OCI-LY3 (cell line): ENCODE measurements around the gene NTN3.

Experiments
- H2AFZ ChIP-seq: fragments of 200-600, 300-600 bp; shearing (Covaris generic); 2 replicates; pipeline ENCODE4 v1.6.0; 2014; ENCODE audit warnings: antibody characterized with exemption, low read depth, low read length
- H3K27ac ChIP-seq: fragments of 200-600, 300-600 bp; sonication (generic); 2 replicates; pipeline ENCODE4 v1.5.1; 2014; ENCODE audit warnings: mild to moderate bottlenecking, low read length, moderate library complexity, mixed read lengths
- H3K27me3 ChIP-seq: fragments of 200-600, 300-600 bp; sonication (generic); 2 replicates; pipeline ENCODE4 v1.6.1; 2014; ENCODE audit warnings: low read depth, low read length, mixed read lengths
- H3K36me3 ChIP-seq: fragments of 200-600, 300-600 bp; sonication (generic); replicated peaks from 2 replicates; pipeline ENCODE3; 2014; ENCODE audit warnings: low read depth, low read length, mixed read lengths
- H3K4me1 ChIP-seq: fragments of 300-600, 200-600 bp; sonication (generic); 2 replicates; pipeline ENCODE4 v1.6.1; 2014; ENCODE audit warnings: low read length, mixed read lengths
- H3K4me2 ChIP-seq: fragments of 200-600, 300-600 bp; sonication (generic); 2 replicates; pipeline ENCODE4 v1.6.1; 2014; ENCODE audit warnings: low read length, mixed read lengths
- H3K4me3 ChIP-seq: fragments of 300-600, 200-600 bp; sonication (generic); 2 replicates; pipeline ENCODE4 v1.5.1; 2014; ENCODE audit warnings: antibody characterized with exemption, mild to moderate bottlenecking, low read length, moderate library complexity
- H3K79me2 ChIP-seq: fragments of 300-600, 200-600 bp; shearing (Covaris generic); 2 replicates; pipeline ENCODE4 v1.6.1; 2014; ENCODE audit warnings: mild to moderate bottlenecking, low read length, mixed read lengths
- H3K9ac ChIP-seq: fragments of 300-600, 200-600 bp; shearing (Covaris generic); 2 replicates; pipeline ENCODE4 v1.6.0; 2014; ENCODE audit warnings: mild to moderate bottlenecking, low read length, moderate library complexity
- H3K9me3 ChIP-seq: fragments of 200-600, 300-600 bp; shearing (Covaris generic); 2 replicates; pipeline ENCODE4 v1.6.1; 2014; ENCODE audit warnings: low read length, mixed read lengths; ENCODE audit not compliant: insufficient read depth
- H4K20me1 ChIP-seq: fragments of 200-600, 300-600 bp; sonication (generic); 2 replicates; pipeline ENCODE4 v1.6.1; 2016; ENCODE audit warnings: low read length, mixed read lengths; ENCODE audit not compliant: insufficient read depth
- EZH2phosphoT487 ChIP-seq: fragments of 200-600 bp; shearing (Covaris generic); IDR thresholded peaks from 2 replicates; pipeline ENCODE4 v1.6.1; 2018; ENCODE audit warnings: antibody characterized with exemption, mixed run types, low read depth
- TF ChIP-seq, protein P1 (sequence below): fragments of 200-600, 300-600 bp; sonication (generic); IDR thresholded peaks from 2 replicates; pipeline ENCODE4 v1.5.1; 2014; ENCODE audit warnings: antibody characterized with exemption, low read length, low read depth

The NTN3 gene

DNA sequence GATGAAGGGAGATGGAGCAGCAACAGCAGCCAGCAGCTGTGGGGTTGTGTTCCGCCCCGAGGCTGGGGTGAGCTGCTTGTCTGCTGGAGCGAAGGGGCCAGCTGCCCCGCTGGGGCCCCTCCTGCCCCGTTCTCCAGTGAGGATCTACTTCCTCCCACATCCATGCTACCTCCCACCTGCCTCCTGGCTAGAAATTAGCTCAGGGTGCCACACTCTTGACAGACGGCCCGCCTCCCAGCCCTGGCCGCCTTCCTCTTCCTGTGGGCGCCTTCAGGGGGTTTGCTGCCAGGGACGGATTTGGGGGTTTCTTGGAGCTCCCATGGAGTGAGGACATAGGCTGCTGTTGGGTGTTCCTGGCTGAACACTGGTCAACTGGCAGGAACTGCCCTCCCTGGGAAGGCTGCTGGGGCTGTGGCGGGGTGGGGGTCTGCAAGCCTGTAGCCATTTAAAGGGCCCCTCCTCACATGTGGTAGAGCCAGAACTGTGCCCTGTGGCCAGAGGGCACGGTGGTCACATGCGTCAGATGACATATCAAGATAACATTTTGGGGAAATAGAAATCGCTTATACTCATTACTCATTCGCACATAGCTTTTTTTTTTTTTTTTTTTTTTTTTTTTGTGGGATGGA, 16.9 kb downstream of the NTN3 start:
- H2AFZ ChIP-seq: peak overlapping the region; percentile 84; the same call in 1 of the 2 replicates
- 0 out of 2 replicates have a peak overlapping the region, but pooled peaks have one; percentile 35 for H3K27ac ChIP-seq
- peak overlapping the region; percentile 63 for H3K9ac ChIP-seq
- H3K4me2 ChIP-seq: peak overlapping the region; percentile 99
- H3K79me2 ChIP-seq: 0 out of 2 replicates have a peak, but pooled peaks cover 5% of the 10 kb centered on the region
- H4K20me1 ChIP-seq: no peaks in the 10 kb centered on the region
- H3K9me3 ChIP-seq: no peaks in the 10 kb centered on the region
- TF ChIP-seq, protein P1, sequence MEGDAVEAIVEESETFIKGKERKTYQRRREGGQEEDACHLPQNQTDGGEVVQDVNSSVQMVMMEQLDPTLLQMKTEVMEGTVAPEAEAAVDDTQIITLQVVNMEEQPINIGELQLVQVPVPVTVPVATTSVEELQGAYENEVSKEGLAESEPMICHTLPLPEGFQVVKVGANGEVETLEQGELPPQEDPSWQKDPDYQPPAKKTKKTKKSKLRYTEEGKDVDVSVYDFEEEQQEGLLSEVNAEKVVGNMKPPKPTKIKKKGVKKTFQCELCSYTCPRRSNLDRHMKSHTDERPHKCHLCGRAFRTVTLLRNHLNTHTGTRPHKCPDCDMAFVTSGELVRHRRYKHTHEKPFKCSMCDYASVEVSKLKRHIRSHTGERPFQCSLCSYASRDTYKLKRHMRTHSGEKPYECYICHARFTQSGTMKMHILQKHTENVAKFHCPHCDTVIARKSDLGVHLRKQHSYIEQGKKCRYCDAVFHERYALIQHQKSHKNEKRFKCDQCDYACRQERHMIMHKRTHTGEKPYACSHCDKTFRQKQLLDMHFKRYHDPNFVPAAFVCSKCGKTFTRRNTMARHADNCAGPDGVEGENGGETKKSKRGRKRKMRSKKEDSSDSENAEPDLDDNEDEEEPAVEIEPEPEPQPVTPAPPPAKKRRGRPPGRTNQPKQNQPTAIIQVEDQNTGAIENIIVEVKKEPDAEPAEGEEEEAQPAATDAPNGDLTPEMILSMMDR: no peak
- no peak for TF ChIP-seq EZH2phosphoT487
- no peaks in the 10 kb centered on the region for H3K27me3 ChIP-seq
- no peaks in the 10 kb centered on the region for H3K36me3 ChIP-seq
- H3K4me3 ChIP-seq: peak overlapping the region; percentile 75
- peaks cover 20% of the 10 kb centered on the region for H3K4me1 ChIP-seq

DNA sequence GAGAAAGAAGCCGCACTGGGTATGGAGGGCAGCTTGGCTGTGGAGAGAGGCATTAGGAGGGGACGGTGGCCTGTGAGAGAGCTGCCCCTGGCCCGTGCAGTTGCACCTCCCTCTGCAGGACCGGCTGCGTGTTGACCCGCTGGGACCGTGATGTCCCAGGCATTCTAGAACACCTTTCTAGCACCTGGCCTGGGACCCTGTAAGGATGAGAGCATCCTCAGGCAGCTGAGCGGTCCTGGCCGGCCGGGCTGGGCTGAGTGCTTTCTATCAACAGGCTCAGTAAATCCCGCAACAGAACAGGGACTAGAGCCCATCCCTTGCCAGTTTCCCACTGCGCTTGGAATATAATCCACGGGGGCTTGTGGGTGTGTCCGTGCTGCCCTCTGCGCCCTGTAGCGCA, 18.5 kb downstream of the NTN3 start:
- Histone ChIP-seq H2AFZ (no peak overlapping the region), H3K4me3 (no peak overlapping the region), H3K4me2 (no peak overlapping the region), H3K27me3 (no peaks in the 10 kb centered on the region), H3K9me3 (no peaks in the 10 kb centered on the region), H3K4me1 (peaks cover 20% of the 10 kb centered on the region), H3K9ac (no peak overlapping the region), H3K79me2 (0 out of 2 replicates have a peak, but pooled peaks cover 5% of the 10 kb centered on the region), H4K20me1 (no peaks in the 10 kb centered on the region), H3K27ac (no peak overlapping the region), H3K36me3 (no peaks in the 10 kb centered on the region)
- no peak for TF ChIP-seq EZH2phosphoT487
- TF ChIP-seq, protein P1: no peak

DNA sequence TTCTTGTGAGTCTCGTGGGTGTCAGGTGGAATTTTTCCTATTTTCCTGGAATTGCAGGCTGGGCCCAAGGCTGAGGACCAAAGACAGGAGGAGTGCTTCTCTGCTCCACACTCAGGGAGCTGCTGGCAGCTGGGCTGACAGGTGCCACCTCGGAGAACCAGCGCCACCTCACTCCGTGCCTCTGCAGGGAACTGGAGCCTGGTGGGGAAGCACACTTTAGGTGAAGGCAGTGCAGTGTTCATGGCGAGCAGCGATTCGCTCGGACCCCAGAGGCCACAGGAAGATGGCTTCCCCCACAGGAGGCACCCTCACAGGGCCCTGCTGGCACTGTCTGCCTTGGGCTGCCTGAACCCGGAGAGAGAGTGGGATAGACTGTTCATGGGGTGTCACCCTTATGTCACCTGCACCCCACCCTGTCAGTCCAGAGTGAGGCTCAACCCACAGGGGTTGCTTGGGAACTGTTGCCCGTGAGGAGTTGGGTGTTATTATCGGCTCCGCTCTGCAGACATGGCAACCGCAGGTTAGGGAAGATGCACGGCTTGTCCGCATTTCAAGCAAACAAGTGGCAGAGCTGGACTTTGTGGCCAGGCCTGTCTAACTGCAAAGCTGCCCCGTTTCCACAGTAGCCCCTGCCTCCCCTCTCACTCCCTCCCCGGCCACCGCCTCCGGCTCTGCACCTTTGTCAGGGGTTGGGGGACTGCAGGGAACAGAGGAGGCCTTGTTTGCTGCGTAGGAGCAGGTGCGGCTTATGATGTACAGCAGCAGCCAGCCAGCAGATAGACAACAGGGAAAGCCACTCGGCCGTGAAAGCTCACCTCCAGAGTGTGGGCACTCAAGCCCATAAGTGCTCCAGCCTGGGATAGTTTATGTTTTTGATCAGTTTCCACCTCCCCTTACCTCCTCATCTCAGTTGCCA, 19.4 kb downstream of the NTN3 start:
- H3K79me2 ChIP-seq: 0 out of 2 replicates have a peak, but pooled peaks cover 5% of the 10 kb centered on the region
- H3K4me2 ChIP-seq: no peak overlapping the region
- H3K27ac ChIP-seq: no peak overlapping the region
- no peaks in the 10 kb centered on the region for H3K36me3 ChIP-seq
- no peaks in the 10 kb centered on the region for H4K20me1 ChIP-seq
- H3K4me1 ChIP-seq: peaks cover 20% of the 10 kb centered on the region
- H3K9me3 ChIP-seq: no peaks in the 10 kb centered on the region
- H3K4me3 ChIP-seq: no peak overlapping the region
- no peak overlapping the region for H3K9ac ChIP-seq
- TF ChIP-seq, protein P1: no peak
- TF ChIP-seq EZH2phosphoT487: no peak
- H3K27me3 ChIP-seq: no peaks in the 10 kb centered on the region
- no peak overlapping the region for H2AFZ ChIP-seq

DNA sequence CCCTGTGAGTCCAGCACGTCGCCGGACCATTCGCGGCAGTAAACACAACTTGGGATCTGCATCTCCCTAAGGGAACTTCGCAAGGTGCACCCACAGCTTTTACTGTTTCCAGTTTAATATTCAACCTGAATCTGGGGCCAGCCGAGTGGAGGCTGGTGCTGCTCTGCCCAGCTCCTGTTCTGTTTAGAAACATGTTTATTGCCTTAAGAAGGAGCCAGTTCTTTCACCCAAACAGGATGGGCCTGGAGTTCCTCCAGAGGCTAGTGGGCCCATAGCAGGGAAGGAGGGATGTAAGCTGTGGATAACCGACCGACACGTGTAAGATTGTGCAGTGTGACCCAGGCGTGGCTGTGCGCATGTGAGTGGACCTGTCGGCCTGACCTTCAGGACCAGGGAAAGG, 21.2 kb downstream of the NTN3 start:
- peaks cover 11% of the 10 kb centered on the region for H3K4me1 ChIP-seq
- H3K4me2 ChIP-seq: no peak overlapping the region
- no peak for TF ChIP-seq EZH2phosphoT487
- TF ChIP-seq, protein P1: no peak
- no peaks in the 10 kb centered on the region for H4K20me1 ChIP-seq
- no peak overlapping the region for H3K9ac ChIP-seq
- H3K27ac ChIP-seq: no peak overlapping the region
- H3K27me3 ChIP-seq: no peaks in the 10 kb centered on the region
- no peaks in the 10 kb centered on the region for H3K9me3 ChIP-seq
- no peaks in the 10 kb centered on the region for H3K36me3 ChIP-seq
- H3K79me2 ChIP-seq: 0 out of 2 replicates have a peak, but pooled peaks cover 5% of the 10 kb centered on the region
- H3K4me3 ChIP-seq: no peak overlapping the region
- H2AFZ ChIP-seq: no peak overlapping the region
